SJCRH30 (cell line): ENCODE results near the gene SLFNL1. TPM values are rescaled to one million over a fixed set of nuclear protein-coding genes. Genes with fewer than 3 reads are reported as not detected.

Source experiments
- DNase-seq, 2 experiments: peaks; one replicate each; pipeline ENCODE4 v3.0.0-alpha.2; 2015 to 2020
- H3K27ac ChIP-seq: fragments of 250-450 bp; sonication (Bioruptor Pico); 2 replicates; pipeline ENCODE4 v1.5.1; 2020; ENCODE audit warnings: mild to moderate bottlenecking, moderate library complexity
- H3K27me3 ChIP-seq: fragments of 250-450 bp; sonication (Bioruptor Pico); 2 replicates; pipeline ENCODE4 v1.5.1; 2020; ENCODE audit warnings: mild to moderate bottlenecking, moderate library complexity
- H3K36me3 ChIP-seq: fragments of 250-450 bp; sonication (Bioruptor Pico); 2 replicates; pipeline ENCODE4 v1.5.1; 2020; ENCODE audit warnings: mild to moderate bottlenecking, moderate library complexity
- H3K4me1 ChIP-seq: fragments of 250-450 bp; sonication (Bioruptor Pico); 2 replicates; pipeline ENCODE4 v1.5.1; 2020; ENCODE audit warnings: mild to moderate bottlenecking, moderate library complexity
- H3K4me3 ChIP-seq: fragments of 250-450 bp; sonication (Bioruptor Pico); 2 replicates; pipeline ENCODE4 v1.5.1; 2020; ENCODE audit warnings: mild to moderate bottlenecking, moderate library complexity
- H3K9me3 ChIP-seq: fragments of 250-450 bp; sonication (Bioruptor Pico); replicated peaks from 2 replicates; pipeline ENCODE4 v1.5.1; 2020; ENCODE audit warnings: mild to moderate bottlenecking, moderate library complexity
- total RNA-seq: library from RNA; depleted of rRNA; stranded (reverse); fragments of >200 nt; shearing (Covaris generic); gene quantifications from 2 replicates; pipeline ENCODE4 v1.2.3, GENCODE V29; 2014; rRNA removed

The SLFNL1 gene
- total RNA-seq = 0.18 and 0.26 TPM in 2 replicates

DNA sequence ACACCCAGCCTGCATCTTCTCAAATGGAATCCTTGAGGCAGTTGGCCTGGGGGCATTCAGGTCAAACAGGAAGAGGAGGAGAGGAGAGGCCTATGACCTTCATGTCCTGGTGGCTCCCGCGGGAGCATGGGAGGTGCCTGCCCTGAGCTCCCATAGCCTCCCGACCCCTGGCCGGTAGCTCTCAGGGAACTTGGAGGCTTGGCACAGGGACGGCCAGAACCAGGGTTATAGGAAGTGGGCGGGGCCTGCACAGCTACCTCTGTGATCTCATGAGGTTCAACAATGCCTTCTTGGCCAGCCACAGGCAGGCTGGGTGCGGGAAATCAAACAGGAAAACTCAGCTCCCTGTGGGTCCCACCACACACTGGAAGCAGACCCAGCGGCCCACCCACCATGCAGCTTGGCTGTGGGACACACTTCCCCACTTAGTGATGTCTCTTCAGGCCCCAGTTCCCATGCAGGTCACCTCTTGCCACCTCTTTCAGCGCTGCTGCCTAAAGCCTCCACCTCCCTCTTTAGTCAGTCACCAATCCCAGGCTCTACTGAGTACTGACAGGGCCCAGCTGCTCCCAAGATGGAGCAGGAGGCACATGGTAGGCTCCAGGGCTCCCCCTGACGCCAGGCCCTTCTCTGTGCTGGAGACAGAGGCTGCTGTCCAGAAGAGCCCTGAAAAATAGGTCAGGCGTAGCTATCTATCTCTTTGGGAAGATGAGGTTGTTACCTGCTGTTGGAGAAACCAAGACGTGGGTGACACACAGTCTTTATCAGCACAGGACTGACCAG, at the start of gene SLFNL1:
TSS of gene SLFNL1 (minus strand) at position 200 of the 783 bp plus-strand sequence. CDS start 1,065 bp downstream, outside the sequence.
- Histone ChIP-seq H3K9me3 (no peaks in the 10 kb centered on the region), H3K4me1 (no peaks in the 10 kb centered on the region), H3K4me3 (no peak within 1 kb of the TSS), H3K27me3 (no peaks in the 10 kb centered on the region), H3K27ac (no peak within 1 kb of the TSS), H3K36me3 (peaks cover 21% of the 10 kb centered on the region)
- DNase-seq = peak; percentile 41 to 43

DNA sequence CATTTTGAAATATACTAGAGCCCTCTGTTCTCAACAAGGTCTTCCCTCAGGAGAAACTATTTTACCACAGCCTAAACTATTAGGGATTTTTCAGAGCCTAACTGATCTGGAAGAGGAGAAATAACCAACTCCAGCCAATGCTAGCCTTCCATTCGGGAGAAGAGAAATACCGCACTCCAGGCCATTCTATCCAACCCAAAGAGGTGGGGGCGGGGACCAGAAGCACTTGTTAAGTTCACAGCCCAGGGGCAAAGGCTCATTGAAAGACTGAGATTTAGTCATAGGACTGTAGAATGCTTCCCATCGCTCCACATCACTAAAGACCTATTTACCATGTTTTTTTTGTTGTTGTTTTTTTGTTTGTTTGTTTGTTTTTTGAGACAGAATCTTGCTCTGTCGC, 35.4 kb upstream of the SLFNL1 start:
- Histone ChIP-seq H3K4me1 (peaks cover 14% of the 10 kb centered on the region), H3K9me3 (peaks cover 8% of the 10 kb centered on the region; the same call in 1 of the 2 replicates), H3K36me3 (peaks cover 57% of the 10 kb centered on the region), H3K4me3 (no peak overlapping the region), H3K27me3 (no peaks in the 10 kb centered on the region), H3K27ac (no peak overlapping the region)
- no peak for DNase-seq

DNA sequence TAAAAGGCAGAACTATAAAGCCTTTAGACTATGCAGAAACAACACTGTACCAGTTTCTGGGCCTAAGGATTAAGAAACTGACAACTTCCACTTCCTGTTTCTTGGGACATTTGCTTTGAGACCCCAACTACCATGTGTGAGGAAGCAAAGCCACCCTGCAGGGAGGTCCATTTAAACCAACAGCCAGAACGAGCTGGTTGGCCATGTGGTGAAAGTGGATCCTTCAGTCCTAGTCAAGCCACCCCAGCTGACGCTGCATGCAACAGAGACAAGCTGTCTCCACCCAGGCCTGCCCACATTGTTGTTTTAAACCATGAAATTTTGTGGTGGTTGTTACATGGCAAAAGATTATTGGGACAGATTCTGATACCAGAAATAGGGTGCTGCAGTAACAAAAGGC, 31.8 kb upstream of the SLFNL1 start:
- DNase-seq = peak; percentile 93 to 94
- H3K27ac ChIP-seq = peak overlapping the region; percentile 73
- H3K27me3 ChIP-seq = no peaks in the 10 kb centered on the region
- no peak overlapping the region for H3K4me3 ChIP-seq
- H3K9me3 ChIP-seq = no peaks in the 10 kb centered on the region
- peaks cover 46% of the 10 kb centered on the region for H3K36me3 ChIP-seq
- peaks cover 14% of the 10 kb centered on the region for H3K4me1 ChIP-seq

DNA sequence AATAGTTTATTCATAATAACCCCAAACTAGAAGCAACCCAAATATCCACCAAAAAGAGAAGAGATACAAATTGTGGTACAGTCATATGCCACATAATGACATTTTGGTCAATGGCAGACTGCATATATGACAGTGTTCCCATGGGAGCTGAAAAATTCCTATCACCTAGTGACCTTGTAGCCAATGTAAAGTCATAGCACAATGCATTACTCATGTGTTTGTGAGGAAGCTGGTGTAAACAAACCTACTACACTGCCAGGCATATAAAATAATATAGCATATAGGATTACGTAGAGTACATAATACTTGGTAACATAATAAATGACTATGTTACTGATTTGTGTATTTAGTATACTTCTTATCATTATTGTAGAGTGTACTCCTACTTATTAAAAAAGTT, 29.5 kb upstream of the SLFNL1 start:
- no peak for DNase-seq
- Histone ChIP-seq H3K27me3 (no peaks in the 10 kb centered on the region), H3K4me3 (no peak overlapping the region), H3K36me3 (peaks cover 57% of the 10 kb centered on the region), H3K4me1 (peaks cover 14% of the 10 kb centered on the region), H3K27ac (no peak overlapping the region), H3K9me3 (no peaks in the 10 kb centered on the region)

DNA sequence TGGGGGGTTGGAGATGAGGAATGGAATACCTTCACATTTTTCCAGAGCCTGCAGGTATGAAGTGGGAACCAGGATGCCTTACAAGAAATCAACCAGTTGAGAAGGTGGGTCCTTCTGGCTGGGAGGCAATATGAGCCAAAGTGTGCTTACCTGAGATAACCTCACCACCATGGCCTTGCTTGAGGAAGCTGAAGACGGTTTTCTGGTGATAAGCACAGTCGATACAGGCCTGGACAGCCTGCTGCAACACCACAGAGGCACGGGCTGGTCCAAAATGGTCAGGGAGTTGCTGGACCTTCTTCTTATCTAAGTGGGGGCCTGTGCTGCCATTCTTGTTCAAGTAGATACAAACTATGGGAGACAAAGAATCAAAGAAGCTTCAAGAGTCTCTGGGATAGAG, 27.0 kb upstream of the SLFNL1 start:
- peaks cover 67% of the 10 kb centered on the region for H3K36me3 ChIP-seq
- peaks cover 9% of the 10 kb centered on the region for H3K4me1 ChIP-seq
- DNase-seq = no peak
- no peaks in the 10 kb centered on the region for H3K27me3 ChIP-seq
- no peaks in the 10 kb centered on the region for H3K9me3 ChIP-seq
- H3K4me3 ChIP-seq = no peak overlapping the region
- no peak overlapping the region for H3K27ac ChIP-seq

DNA sequence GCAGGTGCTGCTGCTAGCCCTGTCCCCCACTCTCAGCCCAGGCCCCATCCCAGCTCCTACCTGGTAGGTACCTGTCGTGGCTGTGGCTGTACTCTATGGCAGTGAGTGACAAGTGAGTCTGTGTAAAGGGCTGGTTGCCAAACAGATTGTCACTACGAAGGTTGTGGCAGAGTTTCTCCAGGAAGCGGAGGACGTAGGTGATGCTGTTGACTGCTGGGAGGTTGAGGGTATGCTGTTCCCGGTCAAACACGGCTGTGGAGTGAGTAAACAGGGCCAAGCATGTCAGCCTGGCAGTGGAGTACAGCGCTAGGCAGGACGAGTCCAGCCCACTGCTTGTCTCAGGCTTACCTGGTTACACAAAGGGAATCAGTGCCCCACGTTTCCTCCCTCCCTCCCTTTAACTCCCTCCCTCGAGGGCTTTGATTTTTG, 24.8 kb upstream of the SLFNL1 start:
- Histone ChIP-seq H3K9me3 (no peaks in the 10 kb centered on the region), H3K4me1 (no peaks in the 10 kb centered on the region), H3K27ac (no peak overlapping the region), H3K4me3 (no peak overlapping the region), H3K27me3 (no peaks in the 10 kb centered on the region), H3K36me3 (peaks cover 70% of the 10 kb centered on the region)
- DNase-seq = no peak

DNA sequence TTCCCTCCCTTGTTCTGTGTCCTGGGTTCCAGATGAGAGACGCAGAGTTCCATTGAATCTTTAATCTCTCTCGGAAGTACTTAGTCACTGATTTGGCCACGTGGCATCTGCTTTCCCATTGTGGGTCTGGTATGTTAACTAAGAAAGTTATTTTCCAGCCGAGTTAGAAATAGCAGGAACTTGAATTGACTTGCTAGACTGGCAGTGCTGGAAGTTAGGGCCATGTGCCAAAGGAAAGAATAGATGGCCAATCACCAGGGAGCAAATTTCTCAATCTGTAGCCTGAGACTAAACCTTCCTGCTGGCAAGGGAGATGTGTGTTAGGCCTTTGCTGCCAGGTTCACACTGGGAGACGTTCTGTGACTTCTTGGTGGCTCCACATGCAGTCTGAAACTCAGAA, 24.2 kb upstream of the SLFNL1 start:
- H3K27ac ChIP-seq = no peak overlapping the region
- H3K4me1 ChIP-seq = no peaks in the 10 kb centered on the region
- H3K36me3 ChIP-seq = peaks cover 64% of the 10 kb centered on the region
- H3K9me3 ChIP-seq = no peaks in the 10 kb centered on the region
- H3K4me3 ChIP-seq = no peak overlapping the region
- no peak for DNase-seq
- H3K27me3 ChIP-seq = no peaks in the 10 kb centered on the region

DNA sequence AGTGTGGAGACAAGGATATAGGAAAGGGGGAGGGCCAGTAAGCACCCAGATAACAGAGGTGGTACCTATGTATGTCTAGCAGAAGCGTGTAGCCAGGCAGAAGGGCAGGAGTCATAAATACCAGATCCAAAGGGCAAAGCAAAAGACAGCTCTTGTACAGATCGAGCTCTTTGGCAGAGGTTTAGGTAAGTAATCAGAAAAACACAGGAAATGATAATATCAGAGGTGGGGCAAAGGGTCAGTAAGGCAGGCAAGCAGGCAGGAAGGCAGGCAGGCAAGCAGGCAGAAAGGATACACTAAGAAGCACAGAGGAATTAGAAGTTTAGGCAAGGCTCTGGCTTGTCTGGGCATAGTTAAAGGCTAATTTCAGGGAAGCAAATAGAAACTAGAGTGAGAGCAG, 22.7 kb upstream of the SLFNL1 start:
- Histone ChIP-seq H3K36me3 (peaks cover 67% of the 10 kb centered on the region), H3K27ac (no peak overlapping the region), H3K4me1 (no peaks in the 10 kb centered on the region), H3K9me3 (no peaks in the 10 kb centered on the region), H3K27me3 (no peaks in the 10 kb centered on the region), H3K4me3 (no peak overlapping the region)
- no peak for DNase-seq

DNA sequence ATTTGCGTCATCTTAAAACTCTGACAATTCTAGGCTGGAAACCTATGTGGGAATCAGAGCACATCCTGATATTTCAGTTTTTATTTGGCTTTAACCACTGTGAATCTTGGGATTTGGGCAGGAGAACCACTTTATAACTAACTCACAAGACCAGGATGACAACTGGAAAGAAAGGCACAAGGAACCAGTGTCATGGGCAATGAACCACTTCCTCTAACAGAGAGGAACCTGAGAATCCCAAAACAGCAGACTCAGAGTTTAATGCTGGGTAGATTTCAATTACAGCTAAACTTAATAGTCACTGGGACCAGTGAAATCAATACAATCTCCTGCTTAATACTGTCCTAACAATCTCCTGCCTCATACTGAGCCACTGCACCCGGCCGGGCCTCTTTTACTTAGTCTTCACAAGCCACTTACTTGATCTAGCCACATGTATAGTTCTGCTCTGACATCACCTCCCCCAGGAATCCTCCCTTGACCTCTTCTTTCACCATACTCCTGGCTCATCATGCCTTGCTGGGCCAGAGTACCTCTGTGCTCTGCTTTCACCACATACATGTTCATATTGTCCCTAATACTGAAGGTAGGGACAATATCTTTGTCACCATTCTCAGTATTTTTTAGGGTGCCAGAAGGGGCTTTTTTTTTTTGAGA, 20.2 kb upstream of the SLFNL1 start:
- Histone ChIP-seq H3K27me3 (no peaks in the 10 kb centered on the region), H3K4me1 (no peaks in the 10 kb centered on the region), H3K9me3 (no peaks in the 10 kb centered on the region), H3K4me3 (no peak overlapping the region), H3K36me3 (peaks cover 69% of the 10 kb centered on the region), H3K27ac (no peak overlapping the region)
- DNase-seq = no peak

DNA sequence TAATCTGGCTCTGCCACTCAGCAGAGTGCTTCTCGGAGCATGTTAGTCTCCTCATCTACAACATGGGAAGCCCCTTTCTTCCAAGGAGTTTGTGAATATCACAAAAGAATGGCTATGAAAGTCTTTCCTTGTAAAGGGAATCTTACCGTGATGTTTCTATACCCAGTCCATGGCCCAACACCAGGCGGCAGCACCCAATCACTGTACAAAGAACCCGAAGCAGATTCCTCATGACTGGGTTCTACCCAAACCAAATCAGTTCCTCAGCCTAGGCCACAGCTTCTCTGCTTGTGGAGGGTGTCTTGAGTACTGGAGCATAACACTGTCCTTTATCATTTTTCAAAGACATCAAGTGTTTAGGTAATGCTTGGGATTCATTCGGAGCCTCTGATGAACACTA, 16.6 kb upstream of the SLFNL1 start:
- Histone ChIP-seq H3K4me3 (no peak overlapping the region), H3K36me3 (peaks cover 66% of the 10 kb centered on the region), H3K9me3 (no peaks in the 10 kb centered on the region), H3K27ac (no peak overlapping the region), H3K4me1 (no peaks in the 10 kb centered on the region), H3K27me3 (no peaks in the 10 kb centered on the region)
- no peak for DNase-seq

DNA sequence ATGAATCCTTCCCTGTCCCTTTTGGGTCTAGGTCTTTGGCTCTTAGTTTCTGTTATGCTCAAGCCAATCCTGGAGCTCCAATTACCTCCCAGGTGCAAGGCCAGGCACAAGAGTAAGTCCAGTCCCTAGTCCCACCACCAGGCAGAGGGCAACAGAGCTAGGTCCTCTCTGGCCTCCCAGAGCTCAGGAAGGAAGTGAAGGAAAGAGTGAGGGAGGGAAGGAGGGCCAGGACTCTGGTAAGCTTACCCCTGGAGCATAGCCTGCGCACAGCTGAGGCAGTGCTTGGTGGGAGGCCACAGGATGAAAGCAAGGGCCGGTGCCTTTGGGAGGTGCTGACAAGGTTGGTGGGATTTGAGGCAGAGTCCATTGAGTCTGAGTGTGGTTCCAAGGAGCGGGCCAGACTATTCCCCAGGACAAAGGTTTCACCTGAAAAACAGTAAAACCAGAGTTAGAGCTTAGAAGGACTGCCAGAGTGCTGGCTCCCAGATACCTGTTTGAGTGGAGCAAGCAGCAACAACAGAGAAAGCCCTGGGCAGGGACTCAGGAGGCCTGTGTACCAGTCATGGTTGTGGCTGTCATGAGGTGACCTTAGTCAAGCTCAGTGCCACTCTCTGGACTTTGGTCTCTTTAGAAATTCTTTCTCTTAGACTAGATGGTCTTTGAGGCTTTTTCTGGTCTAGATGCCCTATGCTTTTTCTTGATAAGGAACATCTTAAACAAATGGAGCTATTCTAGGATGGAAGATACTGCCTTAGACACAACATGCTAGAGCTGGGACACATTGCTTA, 15.8 kb upstream of the SLFNL1 start:
- H3K27me3 ChIP-seq = no peaks in the 10 kb centered on the region
- DNase-seq = no peak
- no peak overlapping the region for H3K4me3 ChIP-seq
- H3K4me1 ChIP-seq = no peaks in the 10 kb centered on the region
- H3K36me3 ChIP-seq = peaks cover 64% of the 10 kb centered on the region
- no peaks in the 10 kb centered on the region for H3K9me3 ChIP-seq
- H3K27ac ChIP-seq = no peak overlapping the region

DNA sequence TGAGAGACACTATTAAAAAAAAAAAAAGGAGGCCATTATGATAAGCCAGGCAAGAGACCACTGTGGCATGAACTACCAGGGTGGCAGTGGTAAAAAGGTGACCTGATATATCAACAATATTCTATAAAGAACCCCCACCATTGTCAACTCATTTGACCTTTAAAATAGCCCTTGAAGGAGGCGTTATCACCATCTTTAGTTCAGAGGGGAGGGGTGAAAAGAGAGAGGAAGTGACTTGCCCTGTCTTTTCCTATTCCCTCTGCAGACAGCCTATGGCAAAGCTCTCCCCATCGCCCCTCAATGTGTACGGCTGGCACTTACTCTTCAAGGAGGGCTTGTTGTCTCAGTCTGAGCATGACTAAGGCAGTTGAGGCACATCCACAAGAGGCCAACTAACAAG, 11.7 kb upstream of the SLFNL1 start:
- DNase-seq = no peak
- no peak overlapping the region for H3K4me3 ChIP-seq
- no peaks in the 10 kb centered on the region for H3K27me3 ChIP-seq
- H3K9me3 ChIP-seq = no peaks in the 10 kb centered on the region
- H3K36me3 ChIP-seq = peaks cover 72% of the 10 kb centered on the region
- H3K4me1 ChIP-seq = no peaks in the 10 kb centered on the region
- H3K27ac ChIP-seq = no peak overlapping the region

DNA sequence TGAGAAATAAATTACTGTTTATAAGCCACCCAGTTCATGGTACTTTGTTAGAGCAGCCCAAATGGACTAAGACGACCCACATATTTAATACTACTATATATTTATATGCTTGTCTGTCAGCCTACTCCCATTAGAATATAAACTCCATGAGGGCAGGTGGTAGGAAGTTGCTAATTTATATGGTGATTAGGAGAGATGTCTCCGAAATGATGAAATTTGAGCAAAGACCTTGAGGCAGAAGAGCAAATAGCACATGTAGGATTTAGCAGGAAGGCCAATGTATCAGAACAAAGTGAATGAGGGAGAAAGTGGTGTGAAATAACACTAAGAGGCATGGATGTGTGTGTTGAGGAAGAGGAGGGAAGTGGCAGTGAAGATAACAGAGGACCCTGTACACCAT, 10.6 kb upstream of the SLFNL1 start:
- Histone ChIP-seq H3K9me3 (no peaks in the 10 kb centered on the region), H3K36me3 (peaks cover 68% of the 10 kb centered on the region), H3K27me3 (no peaks in the 10 kb centered on the region), H3K4me1 (no peaks in the 10 kb centered on the region), H3K27ac (no peak overlapping the region), H3K4me3 (no peak overlapping the region)
- DNase-seq = no peak

DNA sequence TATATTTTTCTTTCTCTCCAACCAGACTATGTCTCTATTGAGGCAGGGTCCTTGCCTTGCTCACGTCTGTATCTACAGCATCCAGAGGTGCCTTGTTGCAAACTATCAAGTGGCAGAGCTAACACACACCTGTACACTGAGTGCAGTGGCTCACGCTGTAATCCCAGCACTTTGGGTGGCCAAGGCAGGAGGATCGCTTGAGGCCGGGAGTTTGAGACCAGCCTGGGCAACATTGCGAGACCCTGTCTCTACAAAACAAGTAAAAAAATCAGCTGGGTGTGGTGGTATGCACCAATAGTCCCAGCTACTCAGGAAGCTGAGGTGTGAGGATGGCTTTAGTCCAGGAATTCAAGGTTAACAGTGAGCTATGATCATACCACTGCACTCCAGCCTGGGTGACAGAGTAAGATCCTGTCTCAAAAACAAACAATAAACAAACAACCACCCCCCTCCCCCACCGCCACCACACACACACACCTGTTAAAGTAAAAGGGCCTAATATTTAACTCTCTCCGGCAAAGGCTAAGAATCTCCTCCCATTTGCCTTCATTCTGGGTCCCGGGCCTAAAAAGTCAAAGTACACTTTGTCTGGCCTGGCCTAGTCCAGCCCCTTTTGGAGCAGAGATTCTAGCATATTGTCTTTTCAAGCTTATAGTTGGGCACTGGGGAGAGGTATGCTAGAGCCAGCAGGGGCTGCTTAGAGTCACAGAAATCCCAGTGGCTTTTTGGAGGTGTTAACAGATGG, 9.5 kb upstream of the SLFNL1 start:
- H3K4me3 ChIP-seq = no peak overlapping the region
- no peaks in the 10 kb centered on the region for H3K4me1 ChIP-seq
- no peak for DNase-seq
- peaks cover 59% of the 10 kb centered on the region for H3K36me3 ChIP-seq
- H3K9me3 ChIP-seq = no peaks in the 10 kb centered on the region
- H3K27me3 ChIP-seq = no peaks in the 10 kb centered on the region
- H3K27ac ChIP-seq = no peak overlapping the region
